Measurements from ENCODE around the gene NCBP2.

- no peak for TF ChIP-seq POLR2A (IDR thresholded peaks at IDR 0.05)
- TF ChIP-seq, protein P1, sequence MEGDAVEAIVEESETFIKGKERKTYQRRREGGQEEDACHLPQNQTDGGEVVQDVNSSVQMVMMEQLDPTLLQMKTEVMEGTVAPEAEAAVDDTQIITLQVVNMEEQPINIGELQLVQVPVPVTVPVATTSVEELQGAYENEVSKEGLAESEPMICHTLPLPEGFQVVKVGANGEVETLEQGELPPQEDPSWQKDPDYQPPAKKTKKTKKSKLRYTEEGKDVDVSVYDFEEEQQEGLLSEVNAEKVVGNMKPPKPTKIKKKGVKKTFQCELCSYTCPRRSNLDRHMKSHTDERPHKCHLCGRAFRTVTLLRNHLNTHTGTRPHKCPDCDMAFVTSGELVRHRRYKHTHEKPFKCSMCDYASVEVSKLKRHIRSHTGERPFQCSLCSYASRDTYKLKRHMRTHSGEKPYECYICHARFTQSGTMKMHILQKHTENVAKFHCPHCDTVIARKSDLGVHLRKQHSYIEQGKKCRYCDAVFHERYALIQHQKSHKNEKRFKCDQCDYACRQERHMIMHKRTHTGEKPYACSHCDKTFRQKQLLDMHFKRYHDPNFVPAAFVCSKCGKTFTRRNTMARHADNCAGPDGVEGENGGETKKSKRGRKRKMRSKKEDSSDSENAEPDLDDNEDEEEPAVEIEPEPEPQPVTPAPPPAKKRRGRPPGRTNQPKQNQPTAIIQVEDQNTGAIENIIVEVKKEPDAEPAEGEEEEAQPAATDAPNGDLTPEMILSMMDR (IDR thresholded peaks at IDR 0.05): no peak
These were observed 21.3 kb upstream of the NCBP2 start for GRCh38 chr3:196963631-196963953.

Data from vagina (tissue), 2 donors.